Endothelial cell of umbilical vein (primary cell): ENCODE data around the gene GORASP2. TPM values are rescaled to one million over a fixed set of nuclear protein-coding genes. Genes with fewer than 3 reads are reported as not detected.

Experiments used
- BruUV-seq: library from RNA; stranded (reverse); fragments of 400-500 nt; replicated peaks from 2 replicates; lab custom pipeline; 2021; lab: Mats Ljungman, UMichigan
- CTCF ChIA-PET: fragments of 300-600, 350-600 bp; sonication (Branson Sonifier 250); formaldehyde crosslinking; loops from one replicate; lab custom pipeline; 2021; ENCODE audit warnings: antibody characterized with exemption, inconsistent platforms; lab: Charles Lee
- POLR2A ChIA-PET: fragments of 300-600, 350-600 bp; sonication (Branson Sonifier 250); formaldehyde crosslinking; loops from one replicate; lab custom pipeline; 2021; ENCODE audit warnings: antibody characterized with exemption, inconsistent platforms; lab: Charles Lee
- DNase-seq: peaks from one replicate; pipeline ENCODE4 v3.0.0-alpha.2; 2011; ENCODE audit warnings: low read depth, low spot score
- FAIRE-seq: peaks from 2 replicates; lab custom pipeline; 2011; peaks lifted over from hg19 to GRCh38; lab: Jason Lieb, UNC
- H2AFZ ChIP-seq: 2 replicates; pipeline ENCODE4 v1.6.0; 2012; ENCODE audit warnings: low read depth, low read length, control low read depth, inconsistent platforms
- H3K27ac ChIP-seq: 2 replicates; pipeline ENCODE4 v1.5.1; 2011; ENCODE audit warnings: low read depth, mild to moderate bottlenecking, control low read depth, low read length, moderate library complexity; ENCODE audit not compliant: insufficient read depth
- H3K27me3 ChIP-seq, 2 experiments: 2 replicates each; pipeline versions ENCODE4 v1.6.0 to v1.6.1; 2011; ENCODE audit warnings: low read length in 2 of 2, mixed read lengths in 1 of 2; ENCODE audit not compliant: control insufficient read depth in 2 of 2, insufficient read depth in 2 of 2
- H3K36me3 ChIP-seq, 2 experiments: 2 replicates in 1 of 2; 3 replicates in 1 of 2; pipeline ENCODE4 v1.5.1; 2011; ENCODE audit warnings: low read length in 2 of 2, mild to moderate bottlenecking in 1 of 2, moderate library complexity in 1 of 2; ENCODE audit not compliant: control insufficient read depth in 2 of 2, insufficient read depth in 2 of 2; ENCODE audit errors: extremely low read depth in 1 of 2
- H3K4me1 ChIP-seq: 3 replicates; pipeline ENCODE4 v1.5.1; 2011; ENCODE audit warnings: mild to moderate bottlenecking, low read length; ENCODE audit not compliant: control insufficient read depth, insufficient read depth; ENCODE audit errors: extremely low read depth
- H3K4me2 ChIP-seq: 2 replicates; pipeline ENCODE4 v1.6.1; 2011; ENCODE audit warnings: low read length, control low read depth, mixed read lengths; ENCODE audit not compliant: insufficient read depth
- H3K4me3 ChIP-seq, 3 experiments: fragments of 200-600 bp in 1 of 3; sonication (generic), shearing (Covaris generic) in 1 of 3; replicated peaks in 1 of 3; 2 replicates each; pipeline ENCODE4 v1.5.1; 2011 to 2016; ENCODE audit warnings: control low read depth in 3 of 3, low read length in 3 of 3, mild to moderate bottlenecking in 2 of 3, inconsistent platforms in 1 of 3, low read depth in 1 of 3, moderate library complexity in 1 of 3; ENCODE audit not compliant: insufficient read depth in 1 of 3
- H3K79me2 ChIP-seq: 2 replicates; pipeline ENCODE4 v1.6.0; 2012; ENCODE audit warnings: low read length, inconsistent platforms; ENCODE audit not compliant: control insufficient read depth, insufficient read depth
- H3K9ac ChIP-seq: replicated peaks from 2 replicates; pipeline ENCODE3; 2011; ENCODE audit warnings: low read length, control low read depth; ENCODE audit not compliant: insufficient read depth; ENCODE audit errors: extremely low read depth
- H3K9me1 ChIP-seq: replicated peaks from 3 replicates; pipeline ENCODE4 v1.6.0; 2011; ENCODE audit warnings: mild to moderate bottlenecking, low read length; ENCODE audit not compliant: control insufficient read depth, insufficient read depth; ENCODE audit errors: extremely low read depth
- H3K9me3 ChIP-seq: replicated peaks from 2 replicates; pipeline ENCODE4 v1.5.1; 2012; ENCODE audit warnings: low read length, inconsistent platforms; ENCODE audit not compliant: control insufficient read depth, insufficient read depth
- H4K20me1 ChIP-seq: replicated peaks from 2 replicates; pipeline ENCODE3; 2011; ENCODE audit warnings: mild to moderate bottlenecking, low read length; ENCODE audit not compliant: control insufficient read depth, insufficient read depth; ENCODE audit errors: extremely low read depth
- EZH2 ChIP-seq: IDR thresholded peaks from 2 replicates; pipeline ENCODE4 v1.6.1; 2012; ENCODE audit warnings: borderline replicate concordance, low read depth, mild to moderate bottlenecking, moderate library complexity, low read length, inconsistent platforms; ENCODE audit not compliant: severe bottlenecking
- FOS ChIP-seq: IDR thresholded peaks from 2 replicates; pipeline ENCODE4 v1.6.1; 2011; ENCODE audit warnings: mild to moderate bottlenecking, low read length, moderate library complexity, borderline replicate concordance; ENCODE audit not compliant: insufficient read depth
- GATA2 ChIP-seq: IDR thresholded peaks from 2 replicates; pipeline ENCODE4 v1.7.0; 2011; ENCODE audit warnings: low read depth, mild to moderate bottlenecking, moderate library complexity, mixed read lengths, low read length; ENCODE audit not compliant: insufficient read length, insufficient read depth
- JUN ChIP-seq: IDR thresholded peaks from 2 replicates; pipeline ENCODE4 v1.6.1; 2011; ENCODE audit warnings: borderline replicate concordance, low read depth; ENCODE audit not compliant: insufficient read length, insufficient read depth
- MYC ChIP-seq: IDR thresholded peaks from one replicate; pipeline ENCODE4 v1.6.1; 2011; ENCODE audit warnings: mild to moderate bottlenecking, low read depth, low read length
- POLR2A ChIP-seq: IDR thresholded peaks from 2 replicates; pipeline ENCODE4 v1.6.1; 2012; ENCODE audit warnings: low read depth, mild to moderate bottlenecking, control low read depth, low read length
- POLR2AphosphoS5 ChIP-seq: IDR thresholded peaks from 2 replicates; pipeline ENCODE4 v1.6.1; 2012; ENCODE audit warnings: low read depth, mild to moderate bottlenecking, control low read depth, low read length, moderate library complexity; ENCODE audit not compliant: insufficient read depth
- dilution Hi-C: fragments of 300-500 bp; cut with MboI; formaldehyde crosslinking; loops from one replicate; pipeline ENCODE4 v1.15.0; 2019; ENCODE audit warnings: low sequenced_read_pairs; ENCODE audit not compliant: extremely low pct_ligation_motif_present
- intact Hi-C: fragments of 100-400 bp; cut with micrococcal nuclease; formaldehyde crosslinking; loops from one replicate; pipeline ENCODE4 v1.10.0; 2022
- polyA plus RNA-seq, 4 experiments: library from polyadenylated mRNA; depleted of rRNA in 3 of 4; stranded (reverse) in 3 of 4; unstranded in 1 of 4; fragments of >200 nt; gene quantifications; 2 replicates each; pipeline versions ENCODE4 v1.2.1 to v1.2.3, GENCODE V29; 2011 to 2012; ENCODE audit warnings: missing spikeins in 1 of 4
- total RNA-seq: library from RNA; stranded (reverse); gene quantifications from 2 replicates; pipeline ENCODE4 v1.2.3, GENCODE V29; 2021
- TF ChIP-seq, protein P1 (sequence below), 2 donors: IDR thresholded peaks; 1 replicate in 1 of 2; 2 replicates in 1 of 2; pipeline ENCODE4 v1.5.1; 2011; ENCODE audit warnings: low read length in 2 of 2, mild to moderate bottlenecking in 2 of 2, moderate library complexity in 2 of 2, control low read depth in 1 of 2, inconsistent platforms in 1 of 2, low read depth in 1 of 2; ENCODE audit not compliant: insufficient read depth in 1 of 2; ENCODE audit errors: extremely low read depth in 1 of 2
- TF ChIP-seq, protein P2 (sequence below): IDR thresholded peaks from 2 replicates; pipeline ENCODE4 v1.6.1; 2011; ENCODE audit not compliant: insufficient read depth, insufficient read length

The GORASP2 gene
- total and polyA plus RNA-seq, 2 donors (not counting 3 experiments of a cell fraction or from before 2014, with no cell fraction given) = 104 to 245 TPM

DNA sequence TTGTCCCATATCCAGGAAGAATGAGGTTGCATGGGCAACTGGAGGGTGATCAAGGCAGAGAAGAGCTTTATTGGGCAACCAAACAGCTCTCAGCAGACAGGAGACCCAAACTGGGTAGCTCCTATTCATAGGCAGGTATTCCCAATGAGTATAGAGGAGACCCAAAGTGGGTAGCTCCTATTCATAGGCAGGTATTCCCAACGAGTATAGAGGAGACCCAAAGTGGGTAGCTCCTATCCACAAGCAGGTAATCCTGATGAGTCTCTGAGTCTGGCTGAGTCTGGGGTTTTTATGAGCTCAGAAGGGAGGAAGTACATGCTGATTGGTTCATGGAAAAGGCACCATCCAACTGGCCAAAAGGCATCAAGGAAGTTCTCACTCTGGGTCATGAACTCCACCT lies 5.3 kb upstream of the GORASP2 start:
- FAIRE-seq (no peak), DNase-seq (no peak)
- BruUV-seq = no TSS peak
- Histone ChIP-seq H3K27me3 (no peaks in the 10 kb centered on the region), H3K79me2 (no peaks in the 10 kb centered on the region), H3K4me1 (peaks cover 6% of the 10 kb centered on the region), H3K27ac (no peak overlapping the region), H3K9me1 (no peaks in the 10 kb centered on the region), H3K9me3 (no peaks in the 10 kb centered on the region), H3K4me2 (no peak overlapping the region), H3K9ac (no peak overlapping the region), H3K4me3 (no peak overlapping the region), H3K36me3 (no peaks in the 10 kb centered on the region), H2AFZ (no peak overlapping the region), H4K20me1 (no peaks in the 10 kb centered on the region)
- ChIA-PET POLR2A (no interaction called here), CTCF (no interaction called here)
- TF ChIP-seq, protein P1, sequence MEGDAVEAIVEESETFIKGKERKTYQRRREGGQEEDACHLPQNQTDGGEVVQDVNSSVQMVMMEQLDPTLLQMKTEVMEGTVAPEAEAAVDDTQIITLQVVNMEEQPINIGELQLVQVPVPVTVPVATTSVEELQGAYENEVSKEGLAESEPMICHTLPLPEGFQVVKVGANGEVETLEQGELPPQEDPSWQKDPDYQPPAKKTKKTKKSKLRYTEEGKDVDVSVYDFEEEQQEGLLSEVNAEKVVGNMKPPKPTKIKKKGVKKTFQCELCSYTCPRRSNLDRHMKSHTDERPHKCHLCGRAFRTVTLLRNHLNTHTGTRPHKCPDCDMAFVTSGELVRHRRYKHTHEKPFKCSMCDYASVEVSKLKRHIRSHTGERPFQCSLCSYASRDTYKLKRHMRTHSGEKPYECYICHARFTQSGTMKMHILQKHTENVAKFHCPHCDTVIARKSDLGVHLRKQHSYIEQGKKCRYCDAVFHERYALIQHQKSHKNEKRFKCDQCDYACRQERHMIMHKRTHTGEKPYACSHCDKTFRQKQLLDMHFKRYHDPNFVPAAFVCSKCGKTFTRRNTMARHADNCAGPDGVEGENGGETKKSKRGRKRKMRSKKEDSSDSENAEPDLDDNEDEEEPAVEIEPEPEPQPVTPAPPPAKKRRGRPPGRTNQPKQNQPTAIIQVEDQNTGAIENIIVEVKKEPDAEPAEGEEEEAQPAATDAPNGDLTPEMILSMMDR (IDR thresholded peaks at IDR 0.05; ENCODE audit: extremely low read depth in 1 of 2, insufficient read depth in 1 of 2, low read depth in 1 of 2, low read length in 2 of 2) = no peak
- no peak for TF ChIP-seq FOS
- no peak for TF ChIP-seq JUN
- TF ChIP-seq EZH2 = no peak
- TF ChIP-seq, protein P2, sequence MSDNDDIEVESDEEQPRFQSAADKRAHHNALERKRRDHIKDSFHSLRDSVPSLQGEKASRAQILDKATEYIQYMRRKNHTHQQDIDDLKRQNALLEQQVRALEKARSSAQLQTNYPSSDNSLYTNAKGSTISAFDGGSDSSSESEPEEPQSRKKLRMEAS = no peak
- no peak for TF ChIP-seq MYC
- no peak for TF ChIP-seq POLR2A
- no peak for TF ChIP-seq GATA2
- no peak for TF ChIP-seq POLR2AphosphoS5
- dilution Hi-C loops = no loop called here
- intact Hi-C loops = no loop called here
